Pancreas (tissue), 10 donors: Measurements from ENCODE around the gene KRTAP10-10. TPM values are rescaled to one million over a fixed set of nuclear protein-coding genes. Genes with fewer than 3 reads are reported as not detected.
"Not testable (repeated sequence)": the region's sequence is repeated elsewhere in the genome, so short reads cannot be mapped to it uniquely, and the experiment has no call there.

Experiments used
- ATAC-seq, 4 donors: fragments of 200-7000 bp; cut with Tn5 transposase; one replicate each; pipeline versions ENCODE4 v1.8.0 to v1.9.1; 2020; ENCODE audit warnings: mild to moderate bottlenecking in 4 of 4, moderate library complexity in 4 of 4
- DNase-seq, 6 donors: peaks; one replicate each; pipeline ENCODE4 v3.0.0-alpha.2; 2020
- FAIRE-seq: peaks from 2 replicates; lab custom pipeline; 2012; peaks lifted over from hg19 to GRCh38; lab: Jason Lieb, UNC
- H3K27ac ChIP-seq, 4 donors: fragments of 200-600 bp; sonication (generic); 1 replicate in 3 of 4; 2 replicates in 1 of 4; pipeline versions ENCODE4 v1.5.0 to v1.8.0; 2020
- H3K27me3 ChIP-seq, 4 donors: fragments of 200-600 bp; one replicate each; pipeline ENCODE4 v1.8.0; 2021
- H3K36me3 ChIP-seq, 3 donors: fragments of 200-600 bp; sonication (generic) in 1 of 3; one replicate each; pipeline versions ENCODE4 v1.5.0 to v1.8.0; 2020 to 2021
- H3K4me1 ChIP-seq, 3 donors: fragments of 200-600 bp; one replicate each; pipeline ENCODE4 v1.8.0; 2021
- H3K4me3 ChIP-seq, 4 donors: fragments of 200-600 bp; sonication (generic) in 2 of 4; one replicate each; pipeline versions ENCODE4 v1.5.0 to v1.8.0; 2020 to 2021
- H3K9me3 ChIP-seq, 4 donors: fragments of 200-600 bp; one replicate each; pipeline ENCODE4 v1.8.0; 2021
- WGBS, 2 donors: extraction: QIAGEN DNeasy Blood & Tissue Kit; methylation state at CpG; one replicate each; pipeline ENCODE4 v1.1.7; 2013; 5-methylcytosine and 5-hydroxymethylcytosine counted together
- intact Hi-C, 3 donors: fragments of 100-400 bp; cut with DNase I; formaldehyde crosslinking; loops; one replicate each; pipeline versions ENCODE4 v1.11.1 to v1.14.2; 2022
- polyA plus RNA-seq, 2 donors: library from polyadenylated mRNA; stranded (reverse); fragments of 200-250 nt; gene quantifications; one replicate each; pipeline ENCODE4 v1.2.3, GENCODE V29; 2013
- total RNA-seq, 6 donors: library from RNA; stranded (reverse); fragmentation: NEBNext Ultra II Directional in 4 of 6; extraction: Animal tissue kit (Norgen Biotek cat#: 25700) in 4 of 6; gene quantifications; one replicate each; pipeline versions ENCODE4 v1.2.1 to v1.2.4, GENCODE V29; 2021 to 2023
- TF ChIP-seq, protein P1 (sequence below), 4 donors: fragments of 200-600 bp; sonication (generic) in 3 of 4; IDR thresholded peaks; one replicate each; pipeline versions ENCODE4 v1.5.0 to v1.8.0; 2021; ENCODE audit warnings: antibody characterized with exemption in 4 of 4
- donor health status: healthy with polysubstance abuse.
- donor health status: DM: no; HTN: no; CAD: no; lungs with moderate emphysema.
- donor health status: DM: no; HTN: no; CAD: no.
- donor health status: control.
- donor health status: control.
- donor health status: Bipolar disorder and iron deficiency.
- donor health status: DM: yes; HTN: yes; CAD: no.
- donor health status: DM: no; HTN: no; CAD: no.
- donor health status: DM: no; HTN: no; CAD: no.
- donor health status: DM: yes; HTN: yes; CAD: no.

Gene KRTAP10-10
- total and polyA plus RNA-seq, 8 donors: not detected

DNA sequence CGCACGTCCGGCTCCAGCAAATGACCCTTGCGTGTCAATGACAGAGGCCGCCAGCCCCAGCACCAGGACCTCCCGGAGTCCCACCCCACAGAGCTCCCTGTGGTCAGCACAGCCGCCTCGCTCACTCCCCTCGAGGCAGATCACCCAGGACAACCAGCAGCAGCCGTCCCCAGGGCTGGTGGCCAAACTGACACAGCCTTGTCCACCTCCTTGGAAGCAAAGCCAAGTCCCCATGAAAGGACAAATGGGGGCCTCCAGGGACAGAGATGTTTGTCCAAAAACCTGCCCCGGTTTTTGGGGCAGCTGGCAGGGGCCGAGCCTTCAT, 2.1 kb downstream of the KRTAP10-10 start:
- Histone ChIP-seq H3K4me3 (no peak overlapping the region), H3K36me3 (no peaks in the 10 kb centered on the region), H3K27me3 (no peaks in the 10 kb centered on the region), H3K27ac (no peak overlapping the region), H3K4me1 (no peaks in the 10 kb centered on the region), H3K9me3 (no peaks in the 10 kb centered on the region)
- DNase-seq (no peak), ATAC-seq (no peak), FAIRE-seq (no peak)
- intact Hi-C loops: no loop called here
- 64 to 67% methylated on average over 12 of the region's 12 CpGs for WGBS, 2 donors
- TF ChIP-seq, protein P1, sequence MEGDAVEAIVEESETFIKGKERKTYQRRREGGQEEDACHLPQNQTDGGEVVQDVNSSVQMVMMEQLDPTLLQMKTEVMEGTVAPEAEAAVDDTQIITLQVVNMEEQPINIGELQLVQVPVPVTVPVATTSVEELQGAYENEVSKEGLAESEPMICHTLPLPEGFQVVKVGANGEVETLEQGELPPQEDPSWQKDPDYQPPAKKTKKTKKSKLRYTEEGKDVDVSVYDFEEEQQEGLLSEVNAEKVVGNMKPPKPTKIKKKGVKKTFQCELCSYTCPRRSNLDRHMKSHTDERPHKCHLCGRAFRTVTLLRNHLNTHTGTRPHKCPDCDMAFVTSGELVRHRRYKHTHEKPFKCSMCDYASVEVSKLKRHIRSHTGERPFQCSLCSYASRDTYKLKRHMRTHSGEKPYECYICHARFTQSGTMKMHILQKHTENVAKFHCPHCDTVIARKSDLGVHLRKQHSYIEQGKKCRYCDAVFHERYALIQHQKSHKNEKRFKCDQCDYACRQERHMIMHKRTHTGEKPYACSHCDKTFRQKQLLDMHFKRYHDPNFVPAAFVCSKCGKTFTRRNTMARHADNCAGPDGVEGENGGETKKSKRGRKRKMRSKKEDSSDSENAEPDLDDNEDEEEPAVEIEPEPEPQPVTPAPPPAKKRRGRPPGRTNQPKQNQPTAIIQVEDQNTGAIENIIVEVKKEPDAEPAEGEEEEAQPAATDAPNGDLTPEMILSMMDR (IDR thresholded peaks at IDR 0.05): no peak

DNA sequence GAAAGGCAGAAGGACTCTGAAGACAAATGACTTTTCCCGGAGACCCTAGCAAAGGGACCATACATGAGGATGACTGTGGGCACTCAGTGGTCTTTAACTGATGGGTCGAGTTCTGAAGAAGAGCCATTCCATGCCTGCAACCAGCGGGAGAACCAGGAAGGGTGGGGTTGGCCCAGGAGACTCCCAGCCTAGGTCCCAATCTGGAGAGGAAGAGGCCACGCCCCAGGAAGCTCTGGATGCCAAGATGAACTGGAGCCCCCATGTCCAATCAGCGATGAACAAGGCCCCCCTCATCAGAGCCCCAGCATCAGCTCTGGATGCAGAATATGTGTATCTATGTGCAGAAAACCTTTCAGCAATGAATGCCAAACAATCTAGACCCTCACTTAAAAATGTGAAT, 3.6 kb downstream of the KRTAP10-10 start:
- 76 to 79% methylated on average over 5 of the region's 5 CpGs for WGBS, 2 donors
- intact Hi-C loops: no loop called here

DNA sequence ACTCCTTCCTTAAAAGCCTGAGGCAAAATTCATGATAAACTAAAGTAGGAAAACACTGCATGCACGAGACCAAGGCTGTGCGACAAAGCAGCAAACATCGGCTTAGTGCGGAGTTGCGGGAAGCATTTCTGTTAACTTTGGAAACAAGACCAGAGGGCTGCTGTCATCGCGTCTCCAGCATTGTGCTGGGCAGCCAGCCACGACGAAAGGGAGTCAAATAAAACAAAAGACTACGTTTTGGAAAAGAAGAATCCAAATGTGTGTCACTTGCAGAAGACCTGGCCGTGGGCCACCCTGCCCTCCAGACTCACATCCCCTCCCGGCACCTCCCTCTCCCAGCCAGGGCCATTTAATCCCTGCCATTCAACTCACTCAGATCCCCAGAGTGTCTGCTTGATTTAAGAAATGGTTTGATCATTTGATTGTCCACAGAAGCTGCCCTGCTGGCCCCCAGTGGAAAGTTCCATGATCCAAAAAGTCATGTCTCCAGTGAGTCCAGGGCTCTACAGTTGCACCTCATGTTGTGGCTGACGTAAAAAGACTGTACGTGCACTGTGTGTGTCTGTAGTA, 6.7 kb downstream of the KRTAP10-10 start:
- Histone ChIP-seq H3K27ac (no peak overlapping the region), H3K4me1 (no peaks in the 10 kb centered on the region), H3K9me3 (no peaks in the 10 kb centered on the region), H3K4me3 (no peak overlapping the region), H3K36me3 (no peaks in the 10 kb centered on the region), H3K27me3 (no peaks in the 10 kb centered on the region)
- DNase-seq (no peak), FAIRE-seq (no peak), ATAC-seq (no peak)
- WGBS, 2 donors: 60 to 63% methylated on average over 14 of the region's 14 CpGs
- TF ChIP-seq, protein P1 (IDR thresholded peaks at IDR 0.05): no peak
- intact Hi-C loops: no loop called here

More for the DNA sequence above, 3.6 kb downstream of the KRTAP10-10 start:
- ATAC-seq (no peak), FAIRE-seq (no peak), DNase-seq (no peak)
- H3K4me3 ChIP-seq: no peak overlapping the region
- H3K4me1 ChIP-seq: no peaks in the 10 kb centered on the region
- no peak overlapping the region for H3K27ac ChIP-seq
- H3K27me3 ChIP-seq: no peaks in the 10 kb centered on the region
- H3K36me3 ChIP-seq: no peaks in the 10 kb centered on the region
- no peaks in the 10 kb centered on the region for H3K9me3 ChIP-seq
- TF ChIP-seq, protein P1 (IDR thresholded peaks at IDR 0.05): no peak

DNA sequence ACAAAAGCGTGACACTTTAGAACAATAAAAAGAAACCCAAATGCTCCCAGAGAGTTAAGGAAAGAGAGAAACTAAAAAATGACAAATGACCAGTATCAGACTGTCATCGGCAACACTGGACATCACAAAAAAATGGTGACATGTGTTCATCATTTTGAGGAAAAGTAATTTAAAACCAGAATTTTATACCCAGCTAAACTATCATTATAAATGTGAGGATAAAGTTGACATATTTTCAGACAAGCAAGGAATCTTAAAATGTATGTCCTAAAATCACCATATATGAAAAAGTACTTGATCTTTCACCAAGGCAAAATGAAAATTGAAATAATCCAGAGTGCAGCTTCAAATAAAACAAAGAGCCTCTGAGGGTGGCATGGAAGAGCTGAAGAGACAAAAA, 7.7 kb downstream of the KRTAP10-10 start:
- no peak for ATAC-seq
- no peak for FAIRE-seq
- H3K27me3 ChIP-seq: no peaks in the 10 kb centered on the region
- no peak overlapping the region for H3K4me3 ChIP-seq
- DNase-seq: no peak
- 31 to 39% methylated on average over 2 of the region's 2 CpGs for WGBS, 2 donors
- H3K9me3 ChIP-seq: no peaks in the 10 kb centered on the region
- TF ChIP-seq, protein P1 (IDR thresholded peaks at IDR 0.05): no peak
- no peak overlapping the region for H3K27ac ChIP-seq
- H3K4me1 ChIP-seq: no peaks in the 10 kb centered on the region
- H3K36me3 ChIP-seq: no peaks in the 10 kb centered on the region
- intact Hi-C loops: no loop called here

DNA sequence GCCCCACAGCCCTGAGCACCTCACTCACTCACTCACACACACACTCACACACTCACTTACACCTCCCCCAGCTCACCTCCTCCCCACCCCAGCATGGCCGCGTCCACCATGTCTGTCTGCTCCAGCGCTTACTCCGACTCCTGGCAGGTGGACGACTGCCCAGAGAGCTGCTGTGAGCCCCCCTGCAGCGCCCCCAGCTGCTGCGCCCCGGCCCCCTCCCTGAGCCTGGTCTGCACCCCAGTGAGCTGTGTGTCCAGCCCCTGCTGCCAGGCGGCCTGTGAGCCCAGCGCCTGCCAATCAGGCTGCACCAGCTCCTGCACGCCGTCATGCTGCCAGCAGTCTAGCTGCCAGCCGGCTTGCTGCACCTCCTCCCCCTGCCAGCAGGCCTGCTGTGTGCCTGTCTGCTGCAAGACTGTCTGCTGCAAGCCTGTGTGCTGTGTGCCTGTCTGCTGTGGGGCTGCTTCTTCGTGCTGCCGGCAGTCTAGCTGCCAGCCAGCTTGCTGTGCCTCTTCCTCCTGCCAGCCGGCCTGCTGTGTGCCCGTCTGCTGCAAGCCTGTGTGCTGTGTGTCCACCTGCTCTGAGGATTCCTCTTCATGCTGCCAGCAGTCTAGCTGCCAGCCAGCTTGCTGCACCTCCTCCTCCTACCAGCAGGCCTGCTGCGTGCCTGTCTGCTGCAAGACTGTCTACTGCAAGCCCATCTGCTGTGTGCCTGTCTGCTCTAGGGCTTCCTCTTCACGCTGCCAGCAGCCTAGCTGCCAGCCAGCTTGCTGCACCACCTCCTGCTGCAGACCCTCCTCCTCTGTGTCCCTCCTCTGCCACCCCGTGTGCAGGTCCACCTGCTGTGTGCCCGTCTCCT, 9.4 kb downstream of the KRTAP10-10 start, which contains the start of gene KRTAP10-11:
Gene KRTAP10-11 (plus strand): TSS at position 49 of the 856 bp plus-strand sequence. CDS start 45 bp downstream, at position 94.
- H3K4me3 ChIP-seq, H3K9me3 ChIP-seq, intact Hi-C loops, H3K27me3 ChIP-seq, H3K27ac ChIP-seq, H3K36me3 ChIP-seq, FAIRE-seq, H3K4me1 ChIP-seq, ATAC-seq, DNase-seq: not testable (repeated sequence)
- 50 to 59% methylated on average over 21 of the region's 21 CpGs for WGBS, 2 donors
